ENCODE measurements around the gene STK17A. TPM values are rescaled to one million over a fixed set of nuclear protein-coding genes. Genes with fewer than 3 reads are reported as not detected.

The STK17A gene
- total RNA-seq, 1 donor from 2014 or later = 15.6 TPM

DNA sequence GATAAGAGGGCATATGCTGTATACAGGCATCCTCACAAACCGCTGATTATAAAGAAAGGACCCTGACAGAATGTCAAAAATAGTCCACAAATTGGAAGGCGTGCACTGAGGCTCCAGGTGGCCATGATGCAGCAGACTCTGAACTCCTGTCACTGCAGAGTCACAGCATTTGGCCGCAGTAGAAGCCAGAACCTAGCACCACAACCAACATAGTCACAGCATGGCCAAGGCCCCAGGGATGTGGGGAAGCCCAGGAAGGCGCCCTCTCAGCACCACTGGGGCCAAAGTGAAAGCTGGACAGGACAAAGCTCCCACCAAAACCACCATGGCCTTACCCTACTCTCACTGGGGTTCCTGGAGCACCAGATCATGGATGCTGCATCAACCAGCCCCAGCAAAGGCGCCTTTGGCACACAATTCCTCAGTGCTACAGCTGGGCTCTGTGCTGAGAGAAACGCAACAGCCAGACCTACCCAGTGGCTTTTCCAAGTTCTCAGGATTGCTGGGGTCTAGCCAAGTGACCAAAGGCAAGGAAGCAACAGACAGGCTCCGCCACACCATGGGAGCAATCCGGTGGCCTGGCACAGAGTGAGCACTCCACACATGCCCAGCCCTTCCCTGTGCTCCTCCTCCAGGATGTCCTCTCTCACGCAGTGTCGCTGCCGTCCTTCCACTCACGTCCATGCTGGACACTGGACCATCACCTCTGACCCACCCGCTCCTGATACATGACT, 60.2 kb downstream of the STK17A start:
- H3K4me3 ChIP-seq = no peak overlapping the region
- H3K36me3 ChIP-seq = peaks cover 8% of the 10 kb centered on the region
- H3K9ac ChIP-seq = no peak overlapping the region
- no peak overlapping the region for H2AFZ ChIP-seq (replicated peaks)
- TF ChIP-seq EZH2phosphoT487 (IDR thresholded peaks at IDR 0.05) = no peak
- TF ChIP-seq, protein P1, sequence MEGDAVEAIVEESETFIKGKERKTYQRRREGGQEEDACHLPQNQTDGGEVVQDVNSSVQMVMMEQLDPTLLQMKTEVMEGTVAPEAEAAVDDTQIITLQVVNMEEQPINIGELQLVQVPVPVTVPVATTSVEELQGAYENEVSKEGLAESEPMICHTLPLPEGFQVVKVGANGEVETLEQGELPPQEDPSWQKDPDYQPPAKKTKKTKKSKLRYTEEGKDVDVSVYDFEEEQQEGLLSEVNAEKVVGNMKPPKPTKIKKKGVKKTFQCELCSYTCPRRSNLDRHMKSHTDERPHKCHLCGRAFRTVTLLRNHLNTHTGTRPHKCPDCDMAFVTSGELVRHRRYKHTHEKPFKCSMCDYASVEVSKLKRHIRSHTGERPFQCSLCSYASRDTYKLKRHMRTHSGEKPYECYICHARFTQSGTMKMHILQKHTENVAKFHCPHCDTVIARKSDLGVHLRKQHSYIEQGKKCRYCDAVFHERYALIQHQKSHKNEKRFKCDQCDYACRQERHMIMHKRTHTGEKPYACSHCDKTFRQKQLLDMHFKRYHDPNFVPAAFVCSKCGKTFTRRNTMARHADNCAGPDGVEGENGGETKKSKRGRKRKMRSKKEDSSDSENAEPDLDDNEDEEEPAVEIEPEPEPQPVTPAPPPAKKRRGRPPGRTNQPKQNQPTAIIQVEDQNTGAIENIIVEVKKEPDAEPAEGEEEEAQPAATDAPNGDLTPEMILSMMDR (IDR thresholded peaks at IDR 0.05) = no peak
- TF ChIP-seq EZH2 (IDR thresholded peaks at IDR 0.05) = no peak
- H3F3A ChIP-seq (ENCODE audit: low read depth) = peaks cover 28% of the 10 kb centered on the region
- no peak overlapping the region for H3K4me2 ChIP-seq
- Mint-ChIP-seq H3K4me1 (peaks cover 62% of the 10 kb centered on the region), H3K36me3 (peaks cover 39% of the 10 kb centered on the region), H3K27me3 (ENCODE audit: insufficient read depth, low read depth) (peaks cover 8% of the 10 kb centered on the region), H3K4me3 (no peak overlapping the region), H3K9me3 (no peaks in the 10 kb centered on the region), H3K27ac (no peak overlapping the region)
- H4K20me1 ChIP-seq (ENCODE audit: low read depth) = peaks cover 56% of the 10 kb centered on the region
- DNase-seq (ENCODE audit: low spot score) = no peak
- no peak overlapping the region for H3K27ac ChIP-seq
- H3K4me1 ChIP-seq = peaks cover 40% of the 10 kb centered on the region
- H3K79me2 ChIP-seq (ENCODE audit: low read depth) = peaks cover 13% of the 10 kb centered on the region
- H3K27me3 ChIP-seq = no peaks in the 10 kb centered on the region
- no peaks in the 10 kb centered on the region for H3K9me3 ChIP-seq (ENCODE audit: low read depth)

- Mint-ChIP-seq H3K27me3 (ENCODE audit: insufficient read depth, low read depth) (peaks cover 9% of the 10 kb centered on the region), H3K36me3 (peaks cover 38% of the 10 kb centered on the region), H3K4me3 (no peak overlapping the region), H3K9me3 (no peaks in the 10 kb centered on the region), H3K4me1 (peaks cover 66% of the 10 kb centered on the region), H3K27ac (no peak overlapping the region)
- Histone ChIP-seq H3K4me1 (peaks cover 43% of the 10 kb centered on the region), H3K79me2 (ENCODE audit: low read depth) (peaks cover 13% of the 10 kb centered on the region), H4K20me1 (ENCODE audit: low read depth) (peaks cover 56% of the 10 kb centered on the region), H3K27me3 (no peaks in the 10 kb centered on the region), H3K9me3 (ENCODE audit: low read depth) (no peaks in the 10 kb centered on the region), H3K27ac (no peak overlapping the region), H3K36me3 (peaks cover 7% of the 10 kb centered on the region), H3F3A (ENCODE audit: low read depth) (peaks cover 28% of the 10 kb centered on the region), H3K4me3 (no peak overlapping the region), H3K9ac (no peak overlapping the region), H2AFZ (replicated peaks) (no peak overlapping the region), H3K4me2 (no peak overlapping the region)
- no peak for DNase-seq (ENCODE audit: low spot score)
- no peak for TF ChIP-seq EZH2 (IDR thresholded peaks at IDR 0.05)
- TF ChIP-seq, protein P1 (IDR thresholded peaks at IDR 0.05) = no peak
- TF ChIP-seq EZH2phosphoT487 (IDR thresholded peaks at IDR 0.05) = no peak
These were observed 60.9 kb downstream of the STK17A start for GRCh38 chr7:43643846-43644245.

- Histone ChIP-seq H2AFZ (replicated peaks) (no peak overlapping the region), H3K4me1 (peaks cover 26% of the 10 kb centered on the region), H3K79me2 (ENCODE audit: low read depth) (peaks cover 28% of the 10 kb centered on the region), H3K4me2 (no peak overlapping the region), H4K20me1 (ENCODE audit: low read depth) (peaks cover 54% of the 10 kb centered on the region), H3K27ac (no peak overlapping the region), H3K4me3 (no peak overlapping the region), H3K9me3 (ENCODE audit: low read depth) (no peaks in the 10 kb centered on the region), H3K9ac (no peak overlapping the region), H3K36me3 (no peaks in the 10 kb centered on the region), H3F3A (ENCODE audit: low read depth) (peaks cover 13% of the 10 kb centered on the region), H3K27me3 (no peaks in the 10 kb centered on the region)
- Mint-ChIP-seq H3K27ac (no peak overlapping the region), H3K9me3 (no peaks in the 10 kb centered on the region), H3K36me3 (peaks cover 35% of the 10 kb centered on the region), H3K4me1 (peaks cover 66% of the 10 kb centered on the region), H3K4me3 (peak overlapping the region; percentile 18), H3K27me3 (ENCODE audit: insufficient read depth, low read depth) (peaks cover 9% of the 10 kb centered on the region)
- no peak for DNase-seq (ENCODE audit: low spot score)
- TF ChIP-seq, protein P1 (IDR thresholded peaks at IDR 0.05) = no peak
- TF ChIP-seq EZH2 (IDR thresholded peaks at IDR 0.05) (no peak), EZH2phosphoT487 (IDR thresholded peaks at IDR 0.05) (no peak)
These were observed 62.9 kb downstream of the STK17A start for GRCh38 chr7:43645699-43646226.
